ENCODE data around the gene LGALS12. TPM values are rescaled to one million over a fixed set of nuclear protein-coding genes. Genes with fewer than 3 reads are reported as not detected.

Gene LGALS12
- total and polyA plus RNA-seq, 10 of the 15 experiments (the other 5 are each of a cell fraction or from before 2014, with no cell fraction given): not detected

- peak overlapping the region; percentile 95 for H3K4me2 ChIP-seq (ENCODE audit: control insufficient read depth, insufficient read depth)
- no peaks in the 10 kb centered on the region for H3K9me3 ChIP-seq (replicated peaks; ENCODE audit: control insufficient read depth, insufficient read depth, low read length)
- no peaks in the 10 kb centered on the region for H4K20me1 ChIP-seq (ENCODE audit: control insufficient read depth, insufficient read depth)
- no peaks in the 10 kb centered on the region for H3K79me2 ChIP-seq (ENCODE audit: control insufficient read depth, insufficient read depth, low read length)
- H2AFZ ChIP-seq (ENCODE audit: control insufficient read depth, low read depth, low read length): peak overlapping the region; percentile 62
- peak; percentile 69 for DNase-seq (ENCODE audit: low read depth, low spot score)
- H3K27me3 ChIP-seq (replicated peaks in 1 of 2; ENCODE audit: control insufficient read depth in 2 of 2, insufficient read depth in 2 of 2, low read length in 1 of 2): no peaks in the 10 kb centered on the region
- no TSS peak for BruUV-seq (replicated peaks)
- H3K4me1 ChIP-seq (ENCODE audit: control insufficient read depth, insufficient read depth, low read length): peaks cover 48% of the 10 kb centered on the region
- POLR2A ChIA-PET: interaction anchor here (0.7 to 1.3 kb wide), 4 partner anchors 10 to 810 kb away, joined by 3 to 5 read pairs (median 3); partner anchors contain the start of gene ZBTB3
- RAD21 ChIA-PET (ENCODE audit: unreplicated experiment): interaction anchor here (0.5 to 3.9 kb wide), 3 partner anchors 27 to 84 kb away, joined by 3 to 16 read pairs (median 7); partner anchors contain the start of gene PLAAT4
- peak overlapping the region; percentile 73 for H3K27ac ChIP-seq (ENCODE audit: control insufficient read depth, insufficient read depth)
- FAIRE-seq: peak; percentile 82
- 18% methylated on average over 7 of the region's 7 CpGs for WGBS (ENCODE audit: insufficient coverage, insufficient replicate concordance, low lambda C conversion rate, missing lambda C conversion rate)
- peak overlapping the region; percentile 3; the same call in 1 of the 2 replicates for H3K4me3 ChIP-seq
- peak; percentile 82 for ATAC-seq
- CTCF ChIA-PET: interaction anchor here (0.6 to 3.7 kb wide), 6 partner anchors 9 to 627 kb away, joined by 3 to 12 read pairs (median 4); no protein-coding TSS in a partner anchor
- in situ Hi-C loops (cut with MboI): no loop called here
- intact Hi-C loops (cut with micrococcal nuclease; ENCODE audit: unreplicated experiment): no loop called here
- H3K36me3 ChIP-seq (ENCODE audit: control insufficient read depth in 2 of 2, insufficient read depth in 2 of 2, low read length in 1 of 2): no peaks in the 10 kb centered on the region
- SMC1A ChIA-PET (ENCODE audit: uncharacterized antibody, unreplicated experiment): interaction anchor here (0.6 to 1.8 kb wide), 4 partner anchors 9 to 85 kb away, joined by 3 to 8 read pairs (median 4); partner anchors contain the start of gene PLAAT4
- no peak overlapping the region; the same call in 1 of the 2 replicates for H3K9ac ChIP-seq (ENCODE audit: control insufficient read depth, insufficient read depth, low read length)
- TF ChIP-seq JUNB (IDR thresholded peaks at IDR 0.05) (peak; percentile 53; the same call in 1 of the 2 replicates), ZNF24 (IDR thresholded peaks at IDR 0.05) (0 out of 2 replicates have a peak, but pooled peaks have one; percentile 10), MLLT1 (IDR thresholded peaks at IDR 0.05) (no peak), IRF4 (IDR thresholded peaks at IDR 0.05; ENCODE audit: low read depth, low read length) (peak; percentile 67; the same call in 1 of the 2 replicates), USF1 (IDR thresholded peaks at IDR 0.05; ENCODE audit: borderline replicate concordance, extremely low read length, insufficient read depth, low read depth, low read length) (peak; percentile 48), ATF7 (IDR thresholded peaks at IDR 0.05; ENCODE audit: low read depth) (0 out of 2 replicates have a peak, but pooled peaks have one; percentile 11), PAX5 (IDR thresholded peaks at IDR 0.05; ENCODE audit: borderline replicate concordance, low read depth, low read length) (0 out of 2 replicates have a peak, but pooled peaks have one; percentile 9), EP300 (IDR thresholded peaks at IDR 0.05; ENCODE audit: borderline replicate concordance in 1 of 2, control insufficient read depth in 1 of 2, low read depth in 2 of 2, low read length in 2 of 2) (peak in 1 of 2 experiments; percentile 41; a peak in 1 of 4 replicates), STAT3 (IDR thresholded peaks at IDR 0.05; ENCODE audit: low read depth, low read length) (no peak), JUND (IDR thresholded peaks at IDR 0.05; ENCODE audit: low read depth, low read length) (peak; percentile 53; the same call in 1 of the 2 replicates), RUNX3 (IDR thresholded peaks at IDR 0.05; ENCODE audit: low read length) (peak; percentile 78), CREM (IDR thresholded peaks at IDR 0.05; ENCODE audit: low read depth) (0 out of 2 replicates have a peak, but pooled peaks have one; percentile 35), EED (IDR thresholded peaks at IDR 0.05; ENCODE audit: low read depth) (peak; percentile 53; the same call in 1 of the 2 replicates), TCF12 (IDR thresholded peaks at IDR 0.05; ENCODE audit: low read depth, low read length) (0 out of 2 replicates have a peak, but pooled peaks have one; percentile 22), SPI1 (IDR thresholded peaks at IDR 0.05; ENCODE audit: borderline replicate concordance, insufficient read depth, low read depth, low read length) (no peak), SMAD1 (IDR thresholded peaks at IDR 0.05; ENCODE audit: low read depth, partially characterized antibody) (no peak), MYC (IDR thresholded peaks at IDR 0.05; ENCODE audit: insufficient read depth, insufficient read length, insufficient replicate concordance, low read length, severe bottlenecking) (no peak), RAD51 (IDR thresholded peaks at IDR 0.05) (peak; percentile 74), SIN3A (IDR thresholded peaks at IDR 0.05; ENCODE audit: low read depth, low read length) (no peak), BHLHE40 (IDR thresholded peaks at IDR 0.05; ENCODE audit: borderline replicate concordance in 1 of 2, low read depth in 2 of 2, low read length in 1 of 2) (peak; percentile 59; a peak in 2 of 4 replicates), MEF2A (IDR thresholded peaks at IDR 0.05; ENCODE audit: insufficient read depth, low read depth, low read length) (no peak), SP1 (IDR thresholded peaks at IDR 0.05; ENCODE audit: low read depth, low read length) (peak; percentile 43)
Measured at GRCh38 chr11:63564056-63564774, 58.3 kb downstream of the LGALS12 start.

Data from GM12878 (cell line).